Nephron (organoid): ENCODE data around the gene GSS.

ENCODE experiments used
- H3K27ac Mint-ChIP-seq, 3 experiments: 2 replicates each; pipeline ENCODE4 v1.8.0; 2020; ENCODE audit warnings: mixed read lengths in 3 of 3, mild to moderate bottlenecking in 2 of 3, moderate library complexity in 1 of 3
- H3K27me3 Mint-ChIP-seq: 2 replicates; pipeline ENCODE4 v1.8.0; 2021; ENCODE audit warnings: low read depth, mild to moderate bottlenecking, moderate library complexity, mixed read lengths
- H3K36me3 Mint-ChIP-seq: 2 replicates; pipeline ENCODE4 v1.8.0; 2020; ENCODE audit warnings: low read depth, mixed read lengths
- H3K4me1 Mint-ChIP-seq: 2 replicates; pipeline ENCODE4 v1.8.0; 2020; ENCODE audit warnings: mixed read lengths
- H3K4me3 Mint-ChIP-seq, 3 experiments: 2 replicates each; pipeline ENCODE4 v1.8.0; 2020; ENCODE audit warnings: mild to moderate bottlenecking in 3 of 3, mixed read lengths in 3 of 3, moderate library complexity in 2 of 3
- H3K9me3 Mint-ChIP-seq: 2 replicates; pipeline ENCODE4 v1.8.0; 2020; ENCODE audit warnings: mixed read lengths
- TF ChIP-seq, protein P1 (sequence below), 3 experiments: fragments of 200-600 bp; sonication (generic); IDR thresholded peaks; one replicate each; pipeline ENCODE4 v1.5.0; 2021; ENCODE audit warnings: antibody characterized with exemption in 3 of 3; ENCODE audit not compliant: unreplicated experiment in 3 of 3

GSS gene

DNA sequence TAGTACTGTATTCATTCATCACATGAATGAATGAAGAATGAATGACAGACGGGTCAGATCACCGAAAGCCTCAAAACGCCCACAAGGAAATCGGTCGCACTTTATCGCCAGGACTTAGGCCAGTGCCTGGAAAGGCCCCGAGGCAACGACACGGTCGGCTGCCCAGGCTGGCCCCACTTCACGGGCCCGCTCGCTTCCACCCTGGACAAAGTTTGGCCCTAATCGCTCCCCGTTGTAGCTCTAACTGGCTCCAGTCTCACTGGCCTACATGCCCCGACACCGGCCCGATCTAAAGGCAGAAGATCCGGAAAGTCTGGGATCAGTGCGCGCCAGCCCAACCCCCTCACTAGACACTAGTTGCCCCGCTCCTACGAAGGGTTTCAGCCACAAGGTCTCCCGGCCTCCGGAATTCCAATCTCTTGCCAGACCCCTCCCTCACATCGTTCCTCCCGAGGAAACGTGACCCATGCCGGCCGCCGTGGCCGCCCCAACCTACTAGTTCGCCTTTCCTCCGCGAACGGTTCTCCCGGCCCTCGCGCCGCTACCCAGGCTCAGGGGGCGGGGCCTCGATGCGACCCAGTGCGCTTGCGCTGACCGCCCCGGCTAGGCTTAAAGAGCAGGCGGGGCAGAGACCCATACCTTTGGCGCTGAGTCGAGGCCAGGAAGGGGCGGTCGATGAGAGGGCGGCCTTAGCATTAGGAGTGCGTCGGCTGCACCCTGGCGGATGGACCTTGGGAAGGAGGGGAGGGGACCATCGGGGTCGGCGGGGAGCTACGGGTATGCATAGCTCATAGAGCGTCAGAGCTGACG is at the start of gene GSS, which contains the start of gene MYH7B:
GSS (minus strand) TSS at position 576 of the 810 bp plus-strand sequence. CDS start 3,954 bp downstream, outside the sequence.
MYH7B (plus strand) TSS at position 638 of the 810 bp plus-strand sequence. CDS start 22,138 bp downstream, outside the sequence.
- Mint-ChIP-seq H3K36me3 (no peaks in the 10 kb centered on the region), H3K9me3 (no peaks in the 10 kb centered on the region), H3K27ac (peak within 1 kb of the TSS; percentile 98 to 100 (median 99))

GRCh38 chr20:35004749-35005462 is 49.3 kb upstream of the GSS start:
- Mint-ChIP-seq H3K27me3 (no peaks in the 10 kb centered on the region), H3K27ac (no peak overlapping the region), H3K4me3 (no peak overlapping the region), H3K36me3 (peaks cover 54% of the 10 kb centered on the region), H3K9me3 (no peaks in the 10 kb centered on the region), H3K4me1 (no peaks in the 10 kb centered on the region)
- TF ChIP-seq, protein P1, sequence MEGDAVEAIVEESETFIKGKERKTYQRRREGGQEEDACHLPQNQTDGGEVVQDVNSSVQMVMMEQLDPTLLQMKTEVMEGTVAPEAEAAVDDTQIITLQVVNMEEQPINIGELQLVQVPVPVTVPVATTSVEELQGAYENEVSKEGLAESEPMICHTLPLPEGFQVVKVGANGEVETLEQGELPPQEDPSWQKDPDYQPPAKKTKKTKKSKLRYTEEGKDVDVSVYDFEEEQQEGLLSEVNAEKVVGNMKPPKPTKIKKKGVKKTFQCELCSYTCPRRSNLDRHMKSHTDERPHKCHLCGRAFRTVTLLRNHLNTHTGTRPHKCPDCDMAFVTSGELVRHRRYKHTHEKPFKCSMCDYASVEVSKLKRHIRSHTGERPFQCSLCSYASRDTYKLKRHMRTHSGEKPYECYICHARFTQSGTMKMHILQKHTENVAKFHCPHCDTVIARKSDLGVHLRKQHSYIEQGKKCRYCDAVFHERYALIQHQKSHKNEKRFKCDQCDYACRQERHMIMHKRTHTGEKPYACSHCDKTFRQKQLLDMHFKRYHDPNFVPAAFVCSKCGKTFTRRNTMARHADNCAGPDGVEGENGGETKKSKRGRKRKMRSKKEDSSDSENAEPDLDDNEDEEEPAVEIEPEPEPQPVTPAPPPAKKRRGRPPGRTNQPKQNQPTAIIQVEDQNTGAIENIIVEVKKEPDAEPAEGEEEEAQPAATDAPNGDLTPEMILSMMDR (IDR thresholded peaks at IDR 0.05; ENCODE audit: unreplicated experiment in 3 of 3), result no peak

More for the DNA sequence above, at the start of gene GSS, which contains the start of gene MYH7B:
- TF ChIP-seq, protein P1 (IDR thresholded peaks at IDR 0.05; ENCODE audit: unreplicated experiment in 3 of 3), result peak in 1 of 3 experiments; percentile 37
- Mint-ChIP-seq H3K4me3 (peak within 1 kb of the TSS; percentile 94 to 97 (median 96)), H3K27me3 (no peaks in the 10 kb centered on the region), H3K4me1 (peaks cover 37% of the 10 kb centered on the region)

DNA sequence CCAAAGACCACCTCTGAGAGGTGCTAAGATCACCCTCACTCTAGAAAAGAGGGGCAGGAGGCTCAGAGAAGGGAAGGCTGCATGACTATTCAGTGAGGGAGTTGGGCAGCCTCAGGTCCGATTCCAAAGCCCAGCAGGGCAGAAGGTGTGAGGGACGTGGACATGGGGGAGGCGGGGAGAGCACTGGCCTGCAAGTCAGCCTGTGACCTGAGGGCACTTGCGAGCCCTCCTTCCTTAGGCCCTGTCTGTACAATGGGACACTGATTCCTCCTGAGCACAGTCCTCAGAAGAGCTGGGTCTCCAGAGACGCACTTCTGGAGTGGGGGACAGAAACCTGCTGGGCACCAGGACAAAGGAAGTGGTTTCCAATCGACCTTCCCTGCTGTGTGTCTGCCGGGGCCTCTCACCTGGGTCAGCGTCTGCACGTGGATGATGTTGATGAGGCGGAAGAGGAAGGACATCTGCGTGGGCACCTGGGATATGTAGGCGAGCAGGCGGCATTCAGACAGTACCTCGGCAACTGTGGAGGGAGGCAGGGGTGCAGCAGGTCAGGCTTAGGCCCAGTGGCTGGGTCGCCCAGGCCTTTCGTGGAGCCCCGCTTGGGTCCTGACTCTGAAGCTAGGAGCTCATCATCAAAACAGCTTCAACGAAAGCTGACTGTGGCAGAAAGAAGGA is 48.6 kb upstream of the GSS start:
- H3K4me1 Mint-ChIP-seq, result no peaks in the 10 kb centered on the region
- H3K4me3 Mint-ChIP-seq, result no peak overlapping the region
- no peak overlapping the region for H3K27ac Mint-ChIP-seq
- no peaks in the 10 kb centered on the region for H3K27me3 Mint-ChIP-seq
- TF ChIP-seq, protein P1 (IDR thresholded peaks at IDR 0.05; ENCODE audit: unreplicated experiment in 3 of 3), result no peak
- H3K36me3 Mint-ChIP-seq, result peaks cover 52% of the 10 kb centered on the region
- H3K9me3 Mint-ChIP-seq, result no peaks in the 10 kb centered on the region

DNA sequence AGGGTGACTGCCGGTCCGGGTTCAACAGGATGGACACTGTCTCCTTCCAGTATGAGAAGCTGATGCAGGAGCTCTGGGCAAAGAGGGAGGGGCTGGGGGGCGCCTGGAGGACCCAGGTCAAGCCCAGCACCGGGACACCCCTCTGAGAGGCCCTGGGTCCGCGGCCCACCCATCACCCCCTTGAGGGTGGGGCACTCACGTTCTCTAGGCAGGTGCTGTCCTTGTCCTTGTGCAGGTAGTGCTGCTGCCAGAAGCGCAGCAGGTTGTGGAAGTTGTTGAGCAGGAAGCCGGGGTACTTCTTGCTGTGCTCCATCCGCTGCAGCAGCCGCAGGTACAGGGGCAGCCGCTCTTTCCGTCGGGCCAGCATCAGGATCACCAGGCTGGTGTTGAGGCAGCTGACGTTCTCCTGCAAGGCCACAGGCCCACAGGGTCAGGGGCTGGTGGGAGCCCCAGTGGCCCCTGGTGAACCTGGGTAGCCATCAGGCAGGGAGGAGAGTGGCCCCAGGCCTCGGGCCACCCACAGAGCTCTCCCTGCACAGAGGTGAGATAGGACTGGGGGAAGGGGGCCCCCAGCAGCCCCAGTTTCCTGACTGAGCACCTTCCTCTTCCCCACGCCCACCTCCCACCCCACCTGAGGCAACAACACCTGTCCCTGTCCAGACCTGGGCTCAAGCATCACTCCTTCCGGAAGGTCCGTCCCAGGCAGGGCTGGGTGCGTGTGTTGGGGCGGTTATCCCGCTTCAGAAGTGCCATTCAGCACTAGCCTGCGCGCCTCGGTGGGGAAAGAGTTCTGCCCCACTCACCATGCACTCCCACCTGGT is 47.8 kb upstream of the GSS start:
- Mint-ChIP-seq H3K9me3 (no peaks in the 10 kb centered on the region), H3K27me3 (no peaks in the 10 kb centered on the region), H3K27ac (no peak overlapping the region), H3K4me1 (no peaks in the 10 kb centered on the region), H3K36me3 (peaks cover 48% of the 10 kb centered on the region), H3K4me3 (no peak overlapping the region)
- TF ChIP-seq, protein P1 (IDR thresholded peaks at IDR 0.05; ENCODE audit: unreplicated experiment in 3 of 3), result no peak

GRCh38 chr20:35002426-35003210 is 47.0 kb upstream of the GSS start:
- H3K4me3 Mint-ChIP-seq, result no peak overlapping the region
- no peaks in the 10 kb centered on the region for H3K9me3 Mint-ChIP-seq
- no peak overlapping the region for H3K27ac Mint-ChIP-seq
- TF ChIP-seq, protein P1 (IDR thresholded peaks at IDR 0.05; ENCODE audit: unreplicated experiment in 3 of 3), result no peak
- H3K4me1 Mint-ChIP-seq, result no peaks in the 10 kb centered on the region
- peaks cover 47% of the 10 kb centered on the region for H3K36me3 Mint-ChIP-seq
- peaks cover 1% of the 10 kb centered on the region for H3K27me3 Mint-ChIP-seq
